GM12875 (cell line): ENCODE measurements around the gene KCNC1.
A peak's percentile ranks its signal among the peaks of the same experiment; 100 is the strongest.

Source experiments
- H3K4me3 ChIP-seq: one replicate; pipeline ENCODE4 v1.5.1; 2011; ENCODE audit warnings: low read depth, low read length, control low read depth
- TF ChIP-seq, protein P1 (sequence below): IDR thresholded peaks from 2 replicates; pipeline ENCODE4 v1.5.1; 2011; ENCODE audit warnings: low read depth, mild to moderate bottlenecking, control low read depth, inconsistent platforms, low read length, moderate library complexity, borderline replicate concordance; ENCODE audit not compliant: insufficient read depth

The KCNC1 gene

DNA sequence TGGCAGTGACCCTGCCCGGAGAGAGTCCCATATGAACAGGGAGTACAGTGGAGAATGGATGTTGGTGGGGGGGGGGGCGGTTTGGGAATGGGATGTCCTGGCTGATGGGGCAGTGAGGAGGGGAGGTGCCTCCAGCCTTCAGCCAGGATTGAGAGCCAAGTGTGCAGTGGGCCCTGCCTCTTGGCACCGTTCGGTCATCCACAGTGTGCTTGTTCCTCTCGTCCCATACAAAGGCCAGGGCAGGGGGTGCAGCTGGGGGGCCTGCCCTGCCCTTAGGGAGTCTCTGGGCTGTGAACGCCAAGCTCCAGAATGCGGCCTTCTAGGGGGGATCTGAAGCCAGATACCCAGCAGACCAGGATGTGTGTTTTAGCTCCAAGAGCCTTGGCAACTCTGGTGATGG, 34.0 kb downstream of the KCNC1 start:
- TF ChIP-seq, protein P1, sequence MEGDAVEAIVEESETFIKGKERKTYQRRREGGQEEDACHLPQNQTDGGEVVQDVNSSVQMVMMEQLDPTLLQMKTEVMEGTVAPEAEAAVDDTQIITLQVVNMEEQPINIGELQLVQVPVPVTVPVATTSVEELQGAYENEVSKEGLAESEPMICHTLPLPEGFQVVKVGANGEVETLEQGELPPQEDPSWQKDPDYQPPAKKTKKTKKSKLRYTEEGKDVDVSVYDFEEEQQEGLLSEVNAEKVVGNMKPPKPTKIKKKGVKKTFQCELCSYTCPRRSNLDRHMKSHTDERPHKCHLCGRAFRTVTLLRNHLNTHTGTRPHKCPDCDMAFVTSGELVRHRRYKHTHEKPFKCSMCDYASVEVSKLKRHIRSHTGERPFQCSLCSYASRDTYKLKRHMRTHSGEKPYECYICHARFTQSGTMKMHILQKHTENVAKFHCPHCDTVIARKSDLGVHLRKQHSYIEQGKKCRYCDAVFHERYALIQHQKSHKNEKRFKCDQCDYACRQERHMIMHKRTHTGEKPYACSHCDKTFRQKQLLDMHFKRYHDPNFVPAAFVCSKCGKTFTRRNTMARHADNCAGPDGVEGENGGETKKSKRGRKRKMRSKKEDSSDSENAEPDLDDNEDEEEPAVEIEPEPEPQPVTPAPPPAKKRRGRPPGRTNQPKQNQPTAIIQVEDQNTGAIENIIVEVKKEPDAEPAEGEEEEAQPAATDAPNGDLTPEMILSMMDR = no peak
- H3K4me3 ChIP-seq = no peak overlapping the region

DNA sequence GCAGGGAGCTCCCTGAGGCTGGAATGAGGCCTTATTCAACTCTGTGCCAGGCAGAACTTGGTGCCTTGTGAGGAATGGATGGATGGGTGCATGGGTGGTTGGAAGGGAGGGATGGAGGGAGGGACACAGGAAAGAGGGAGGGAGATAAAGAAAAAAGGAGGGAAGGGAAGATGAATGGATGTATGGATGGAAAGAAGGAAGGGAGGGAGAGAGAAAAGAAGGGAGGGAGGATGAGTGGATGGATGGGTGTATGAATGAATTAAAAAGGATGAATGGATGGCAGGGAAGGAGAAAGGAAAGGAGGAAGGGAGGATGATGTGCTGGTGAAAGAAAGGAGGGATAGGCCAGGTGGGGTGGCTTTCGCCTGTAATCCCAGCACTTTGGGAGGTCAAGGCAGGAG, 34.6 kb downstream of the KCNC1 start:
- TF ChIP-seq, protein P1 = no peak
- no peak overlapping the region for H3K4me3 ChIP-seq

DNA sequence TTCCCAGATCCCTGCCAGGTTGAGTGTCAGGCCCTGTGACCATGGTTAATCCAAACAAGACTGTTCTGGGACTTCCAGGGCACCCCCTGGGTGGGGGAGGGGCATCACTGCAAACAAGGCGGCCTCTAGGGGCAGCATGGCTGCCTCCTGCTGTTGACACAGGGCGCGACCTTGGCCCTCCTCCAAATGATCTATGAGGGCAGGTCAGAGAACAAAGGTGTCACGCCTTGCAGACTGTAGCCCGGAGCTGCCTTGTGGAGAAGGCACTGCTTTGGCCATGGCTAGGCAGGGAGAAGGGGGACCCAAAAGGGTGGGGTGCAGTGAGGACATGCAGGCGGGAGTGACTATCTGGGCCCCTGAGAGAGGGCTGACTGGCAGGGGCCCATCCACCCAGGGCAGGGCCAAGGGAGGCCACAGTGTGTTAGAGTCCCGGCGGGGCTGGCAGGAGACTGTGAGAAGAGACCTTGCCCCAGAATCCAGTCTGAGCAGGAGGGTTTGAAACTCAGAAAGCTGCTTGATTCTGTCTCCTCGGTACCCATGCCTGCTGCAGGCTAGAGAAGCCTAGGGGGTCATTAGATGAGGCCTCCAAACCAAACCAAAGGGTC, 35.6 kb downstream of the KCNC1 start:
- TF ChIP-seq, protein P1 = peak; percentile 30; the same call in 1 of the 2 replicates
- no peak overlapping the region for H3K4me3 ChIP-seq

DNA sequence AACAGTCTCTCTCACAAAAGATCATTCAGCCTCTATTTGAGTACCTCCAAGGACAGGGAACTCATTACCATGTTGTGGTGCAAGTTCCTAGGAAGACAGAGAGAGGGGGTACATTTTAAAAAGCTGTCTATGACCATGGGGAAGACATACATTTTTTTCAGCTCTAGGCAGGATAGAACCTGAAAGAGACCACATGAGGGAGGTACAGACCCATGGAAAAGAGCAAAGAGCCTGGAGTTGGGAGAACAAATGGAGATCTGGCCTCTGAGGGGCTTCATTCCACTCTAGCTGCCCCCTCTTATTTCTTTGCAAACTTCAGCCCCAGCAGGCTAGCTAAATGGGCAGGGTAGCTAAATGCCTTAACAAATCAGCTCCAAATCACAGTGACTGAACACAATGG, 36.3 kb downstream of the KCNC1 start:
- TF ChIP-seq, protein P1 = no peak
- no peak overlapping the region for H3K4me3 ChIP-seq

DNA sequence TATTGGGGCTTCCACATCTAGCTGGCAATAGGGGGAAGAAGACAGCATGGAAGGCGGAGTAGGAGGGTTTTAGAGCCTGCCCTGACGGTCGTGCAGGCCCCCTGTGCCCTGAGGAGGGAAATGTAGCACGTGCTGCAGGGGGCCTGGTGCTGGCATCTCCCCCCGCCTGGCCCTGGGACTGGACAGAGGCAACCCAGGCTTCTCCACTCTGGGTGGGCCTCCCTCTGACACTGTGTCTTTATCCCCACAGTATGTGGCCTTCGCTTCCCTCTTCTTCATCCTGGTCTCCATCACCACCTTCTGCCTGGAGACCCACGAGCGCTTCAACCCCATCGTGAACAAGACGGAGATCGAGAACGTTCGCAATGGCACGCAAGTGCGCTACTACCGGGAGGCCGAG, 36.8 kb downstream of the KCNC1 start:
- H3K4me3 ChIP-seq = no peak overlapping the region
- TF ChIP-seq, protein P1 = no peak

DNA sequence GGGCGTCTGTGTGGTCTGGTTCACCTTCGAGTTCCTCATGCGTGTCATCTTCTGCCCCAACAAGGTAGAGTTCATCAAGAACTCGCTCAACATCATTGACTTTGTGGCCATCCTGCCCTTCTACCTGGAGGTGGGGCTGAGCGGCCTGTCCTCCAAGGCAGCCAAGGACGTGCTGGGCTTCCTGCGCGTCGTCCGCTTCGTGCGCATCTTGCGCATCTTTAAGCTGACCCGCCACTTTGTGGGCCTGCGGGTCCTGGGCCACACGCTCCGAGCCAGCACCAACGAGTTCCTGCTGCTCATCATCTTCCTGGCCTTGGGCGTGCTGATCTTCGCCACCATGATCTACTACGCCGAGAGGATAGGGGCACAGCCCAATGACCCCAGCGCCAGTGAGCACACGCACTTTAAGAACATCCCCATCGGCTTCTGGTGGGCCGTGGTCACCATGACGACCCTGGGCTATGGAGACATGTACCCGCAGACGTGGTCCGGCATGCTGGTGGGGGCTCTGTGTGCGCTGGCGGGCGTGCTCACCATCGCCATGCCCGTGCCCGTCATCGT, 37.3 kb downstream of the KCNC1 start:
- TF ChIP-seq, protein P1 = no peak
- H3K4me3 ChIP-seq = no peak overlapping the region

DNA sequence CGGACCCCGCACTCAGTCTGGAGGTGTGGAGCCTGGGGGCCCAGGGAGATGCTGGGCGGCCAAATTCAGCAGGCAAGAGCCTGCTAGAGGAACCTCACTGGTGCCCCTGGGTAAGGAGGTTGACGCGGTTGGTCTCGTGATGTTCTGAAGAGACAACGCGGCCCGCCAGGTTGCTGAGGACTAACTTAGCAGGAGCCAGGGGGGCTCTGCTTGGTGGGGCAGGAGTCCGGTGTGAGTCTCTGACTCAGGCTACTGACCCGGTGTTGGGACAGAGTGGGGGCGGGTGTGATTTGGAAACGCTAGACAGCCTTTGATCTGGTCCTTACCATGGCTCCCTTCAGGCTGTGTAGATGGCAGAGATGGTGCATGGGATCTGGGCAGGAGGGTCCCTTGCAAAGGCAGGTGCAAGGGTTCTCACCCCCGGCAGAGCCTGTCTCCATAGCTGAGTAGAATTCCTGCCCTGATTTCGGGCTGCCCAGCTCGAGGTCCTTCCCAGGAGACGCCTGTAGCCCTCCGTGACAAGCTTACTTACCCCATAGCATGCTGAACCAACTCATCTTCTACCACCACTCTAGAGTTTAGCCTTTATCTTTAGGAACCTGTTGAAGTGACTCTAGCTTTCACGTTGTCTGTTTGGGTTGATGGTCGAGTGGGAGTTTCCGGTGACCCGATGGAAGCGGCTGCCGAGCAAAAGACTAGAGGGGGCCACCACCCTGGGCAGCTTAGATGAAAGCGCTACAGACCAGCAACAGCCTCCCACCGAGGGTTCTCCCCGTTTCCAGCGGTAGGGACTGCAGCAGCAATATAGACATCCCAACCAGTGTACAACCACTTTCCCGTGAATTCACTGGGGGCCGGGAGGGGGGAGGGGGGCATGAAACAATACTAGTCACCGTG, 38.4 kb downstream of the KCNC1 start:
- H3K4me3 ChIP-seq = no peak overlapping the region
- TF ChIP-seq, protein P1 = no peak
